GM21360 (cell line): ENCODE data around the gene LDB3.
"Not testable (repeated sequence)": the region's sequence is repeated elsewhere in the genome, so short reads cannot be mapped to it uniquely, and the experiment has no call there.

Experiments
- ATAC-seq: cut with Tn5 transposase; IDR thresholded peaks from one replicate; pipeline ENCODE4 v1.9.1; 2021; ENCODE audit warnings: mild to moderate bottlenecking, moderate library complexity; ENCODE audit not compliant: unreplicated experiment

Gene LDB3

DNA sequence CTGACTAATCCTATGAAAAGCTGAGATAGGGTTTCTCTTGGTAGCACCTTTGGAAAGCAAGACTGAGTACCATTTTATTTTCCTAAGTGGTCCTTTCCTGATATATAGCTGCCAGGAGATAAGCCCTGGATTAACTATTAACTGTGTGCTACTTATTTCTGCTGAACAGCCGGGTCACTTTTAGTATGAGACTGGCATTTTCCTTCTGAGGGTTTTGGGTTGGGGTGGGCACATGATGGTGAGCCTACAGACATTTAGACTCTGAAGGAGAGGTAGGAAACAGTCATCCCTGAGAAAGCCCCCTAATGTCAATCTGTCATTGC lies 58.3 kb downstream of the LDB3 start:
- ATAC-seq, result no peak

DNA sequence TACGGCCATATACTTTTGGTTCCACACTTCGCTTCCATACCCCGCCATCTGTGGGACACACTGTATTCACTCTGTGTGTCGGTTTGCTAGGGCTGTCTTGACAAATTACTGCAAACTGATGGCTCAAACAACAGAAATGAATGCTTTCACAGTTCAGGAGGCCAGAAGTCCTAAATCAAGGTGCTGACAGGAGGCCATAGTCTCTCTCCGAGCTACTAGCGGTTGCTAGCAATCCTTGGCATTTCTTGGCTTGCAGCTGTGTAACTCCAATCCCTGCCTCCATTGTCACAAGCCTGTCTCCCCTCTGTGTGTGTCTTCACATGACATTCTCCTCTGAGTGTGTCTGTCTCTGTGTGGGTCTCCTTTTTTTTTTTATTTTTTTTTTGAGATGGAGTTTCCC lies 59.2 kb downstream of the LDB3 start:
- no peak for ATAC-seq

DNA sequence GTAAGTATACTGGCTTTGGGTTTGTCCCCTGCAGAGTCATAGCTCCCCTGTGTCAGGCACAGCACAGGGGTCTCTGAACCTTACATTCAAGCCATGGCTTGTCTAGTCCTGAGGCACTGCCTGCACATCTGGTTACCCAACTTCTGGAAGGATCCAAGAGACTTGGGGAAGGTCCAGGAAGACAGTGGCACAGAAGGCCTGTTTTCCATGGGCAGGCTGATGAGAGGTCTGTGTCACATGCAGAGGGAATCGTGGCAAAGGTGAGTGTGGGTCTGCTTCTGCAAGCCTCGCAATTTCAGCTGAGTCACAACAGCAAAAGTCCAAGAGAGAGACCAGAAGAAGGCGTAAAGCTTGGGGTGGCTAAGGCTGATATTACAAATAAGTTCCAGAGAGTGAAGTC lies 59.7 kb downstream of the LDB3 start:
- ATAC-seq, result no peak

DNA sequence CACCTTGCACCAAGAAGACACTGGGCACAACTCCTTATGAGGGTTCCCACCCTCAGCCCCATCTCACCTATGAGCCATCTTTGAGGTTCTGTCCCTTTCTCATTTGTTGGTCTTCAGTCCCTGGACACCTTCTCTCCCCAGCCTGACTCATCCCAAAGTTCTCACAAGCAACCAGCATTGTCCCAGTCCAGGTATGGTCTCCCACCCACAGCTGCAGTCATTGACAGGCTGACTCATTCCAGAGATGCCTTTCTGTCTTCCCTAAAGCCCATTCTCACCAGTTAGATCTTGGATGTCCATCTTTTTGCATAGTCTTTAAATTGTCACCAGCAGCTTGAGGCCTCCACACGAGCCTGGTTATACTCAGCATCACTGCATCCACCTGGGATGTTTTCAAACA lies 61.4 kb downstream of the LDB3 start:
- no peak for ATAC-seq

DNA sequence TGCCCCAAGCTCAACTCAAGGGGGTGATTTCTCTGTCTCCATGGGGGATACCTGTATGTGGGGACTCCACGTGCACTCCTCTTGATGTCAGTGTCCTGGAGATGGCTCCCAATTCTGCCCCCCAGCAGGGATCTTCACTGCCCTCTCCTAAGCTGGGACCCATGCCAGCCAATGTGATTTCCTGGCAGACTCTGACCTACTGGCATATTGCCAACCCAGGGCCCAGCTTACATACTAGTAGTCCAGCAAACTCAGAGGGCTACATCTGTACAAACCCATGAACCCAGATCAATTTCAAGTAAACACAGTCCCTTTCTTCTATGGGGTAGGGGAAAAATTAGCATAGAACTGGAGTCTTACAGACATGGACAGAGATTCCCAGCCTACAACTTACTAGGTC lies 61.9 kb downstream of the LDB3 start:
- ATAC-seq, result no peak

DNA sequence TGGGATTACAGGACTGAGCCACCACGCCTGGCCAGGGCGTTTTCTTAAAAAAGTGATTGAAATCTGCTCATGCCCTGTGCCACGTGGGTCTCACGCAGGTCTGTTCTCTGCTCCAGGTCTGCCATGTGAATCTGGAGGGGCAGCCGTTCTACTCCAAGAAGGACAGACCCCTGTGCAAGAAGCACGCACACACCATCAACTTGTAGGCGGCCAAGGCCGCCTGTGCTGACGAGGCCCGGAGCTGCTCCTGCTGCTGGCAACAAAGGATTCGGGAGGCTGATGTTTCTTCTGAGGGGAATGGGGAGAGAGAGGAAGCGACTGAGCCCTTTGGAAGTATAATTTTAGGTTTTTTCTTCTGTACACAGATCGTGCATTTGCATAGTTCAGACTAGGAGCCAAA lies 64.5 kb downstream of the LDB3 start:
- ATAC-seq, result no peak

DNA sequence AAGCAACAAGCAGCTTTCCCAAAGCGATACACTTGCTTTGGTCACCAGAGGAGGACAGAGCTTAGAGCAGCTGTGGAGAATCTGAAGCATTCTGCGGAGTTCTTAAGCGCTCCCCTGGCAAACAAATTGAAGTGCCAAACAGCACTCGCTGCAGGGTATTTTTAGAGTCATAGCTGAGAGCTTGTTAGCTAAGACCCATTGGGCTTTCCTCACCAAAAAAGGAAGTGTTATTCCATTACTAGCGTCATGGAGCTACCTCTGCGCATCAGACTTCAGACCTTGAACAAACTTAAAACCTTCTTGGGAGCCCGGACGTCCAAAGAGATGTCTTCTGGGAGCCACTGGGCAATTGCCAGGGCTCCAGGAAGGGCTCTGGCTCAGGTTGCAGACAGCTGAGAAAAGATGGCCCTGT lies 65.0 kb downstream of the LDB3 start:
- no peak for ATAC-seq

DNA sequence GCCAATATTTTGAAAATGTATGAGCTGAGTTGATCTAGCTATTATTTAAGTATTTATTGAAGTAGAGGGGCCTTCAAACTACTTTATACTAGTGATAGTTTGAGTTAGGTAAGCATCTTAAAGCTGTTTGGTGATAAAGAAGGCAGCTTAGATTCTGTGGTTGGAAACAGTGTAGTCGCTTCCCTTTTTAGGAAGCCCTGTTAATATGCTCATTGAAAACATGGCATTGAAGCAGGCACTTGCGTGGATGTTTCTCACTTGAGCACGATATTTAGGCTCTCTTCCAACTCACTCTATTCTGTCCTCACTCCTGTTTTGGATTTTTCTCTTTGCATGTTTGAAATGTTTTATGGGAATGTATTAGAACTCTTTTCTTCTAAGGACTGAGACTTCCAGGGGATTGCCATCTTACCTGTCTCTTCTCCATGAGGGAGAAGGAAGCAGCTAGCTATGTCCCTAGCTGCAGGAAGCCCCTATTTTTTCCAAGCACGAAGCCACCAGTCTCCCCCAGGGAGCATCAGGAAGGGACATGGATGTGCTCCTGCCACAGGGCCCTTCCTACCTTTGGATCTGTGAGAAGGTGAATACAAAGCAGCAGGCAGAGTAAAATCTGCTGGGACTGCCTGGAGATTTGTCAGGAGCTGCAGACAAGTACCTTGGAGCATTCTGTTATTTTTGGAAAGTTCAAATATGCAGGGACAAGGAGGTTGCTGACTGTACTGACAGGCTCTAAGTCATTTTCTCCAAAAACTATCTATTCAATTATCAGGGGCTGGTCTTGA lies 66.1 kb downstream of the LDB3 start:
- no peak for ATAC-seq

DNA sequence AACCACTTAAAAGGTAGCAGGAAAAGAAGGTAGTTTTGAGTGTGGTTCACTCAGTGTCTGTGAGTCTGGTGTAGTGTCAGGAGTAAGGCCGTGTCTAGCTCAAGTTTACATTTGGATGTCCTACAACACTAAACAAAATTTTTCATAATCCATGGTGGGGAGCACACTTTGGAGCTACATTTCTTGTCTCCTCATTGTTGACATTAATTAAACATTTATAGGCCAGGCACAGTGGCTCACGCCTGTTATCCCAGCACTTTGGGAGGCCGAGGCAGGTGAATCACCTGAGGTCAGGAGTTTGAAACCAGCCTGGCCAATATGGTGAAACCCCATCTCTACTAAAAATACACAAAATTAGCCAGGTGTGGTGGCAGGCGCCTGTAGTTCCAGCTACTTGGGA lies 67.0 kb downstream of the LDB3 start:
- ATAC-seq, result not testable (repeated sequence)

DNA sequence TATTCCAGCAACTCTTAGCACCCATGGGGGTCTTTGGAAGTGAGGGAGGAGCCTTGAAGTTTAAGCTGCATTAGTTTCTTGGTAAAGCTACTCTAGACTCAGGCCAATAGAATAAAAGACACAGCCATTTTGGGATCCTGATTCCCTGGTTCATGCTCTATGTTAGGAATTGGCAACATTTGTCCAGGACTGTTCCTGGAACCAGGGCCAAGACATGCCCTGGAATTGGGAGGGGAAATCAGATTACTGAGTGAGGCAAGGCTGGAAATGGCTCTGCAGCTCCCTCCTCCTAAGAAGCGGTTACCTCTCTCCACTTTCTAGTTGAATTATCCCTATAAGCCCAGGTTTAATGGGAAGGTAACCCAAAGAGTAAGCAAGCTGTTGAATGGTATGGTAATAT lies 73.9 kb downstream of the LDB3 start:
- no peak for ATAC-seq

DNA sequence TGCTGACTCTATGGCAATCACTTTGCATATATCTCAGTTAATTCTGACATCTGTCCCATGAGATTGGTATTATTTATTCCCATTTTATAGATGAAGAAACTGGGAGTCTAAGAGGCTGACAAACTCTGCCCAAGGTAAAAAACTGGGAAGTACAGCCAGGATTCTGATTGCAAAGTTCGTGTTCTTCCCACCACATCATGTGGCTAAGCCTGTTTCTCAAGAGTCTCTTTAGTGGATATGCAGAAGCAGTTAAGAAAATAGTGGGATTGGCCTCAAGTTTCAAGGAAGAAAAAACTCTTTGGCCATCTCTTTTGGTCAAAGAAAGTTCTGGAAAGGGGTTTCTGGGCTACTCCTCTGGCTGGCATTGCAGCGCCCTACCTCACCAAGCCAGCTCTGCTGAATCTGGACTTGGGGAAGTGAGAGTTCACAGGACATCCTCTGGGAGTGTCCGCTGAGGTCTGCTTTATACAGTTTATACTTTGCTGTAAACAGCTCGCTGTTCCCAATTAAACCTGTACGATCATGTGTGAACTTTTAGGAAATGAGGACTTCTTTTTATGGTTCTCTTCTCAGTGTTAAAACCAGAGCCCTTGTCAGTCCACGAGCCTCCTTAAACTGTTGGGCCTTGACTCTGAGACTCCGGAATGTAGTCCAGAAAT lies 75.9 kb downstream of the LDB3 start:
- ATAC-seq, result no peak

DNA sequence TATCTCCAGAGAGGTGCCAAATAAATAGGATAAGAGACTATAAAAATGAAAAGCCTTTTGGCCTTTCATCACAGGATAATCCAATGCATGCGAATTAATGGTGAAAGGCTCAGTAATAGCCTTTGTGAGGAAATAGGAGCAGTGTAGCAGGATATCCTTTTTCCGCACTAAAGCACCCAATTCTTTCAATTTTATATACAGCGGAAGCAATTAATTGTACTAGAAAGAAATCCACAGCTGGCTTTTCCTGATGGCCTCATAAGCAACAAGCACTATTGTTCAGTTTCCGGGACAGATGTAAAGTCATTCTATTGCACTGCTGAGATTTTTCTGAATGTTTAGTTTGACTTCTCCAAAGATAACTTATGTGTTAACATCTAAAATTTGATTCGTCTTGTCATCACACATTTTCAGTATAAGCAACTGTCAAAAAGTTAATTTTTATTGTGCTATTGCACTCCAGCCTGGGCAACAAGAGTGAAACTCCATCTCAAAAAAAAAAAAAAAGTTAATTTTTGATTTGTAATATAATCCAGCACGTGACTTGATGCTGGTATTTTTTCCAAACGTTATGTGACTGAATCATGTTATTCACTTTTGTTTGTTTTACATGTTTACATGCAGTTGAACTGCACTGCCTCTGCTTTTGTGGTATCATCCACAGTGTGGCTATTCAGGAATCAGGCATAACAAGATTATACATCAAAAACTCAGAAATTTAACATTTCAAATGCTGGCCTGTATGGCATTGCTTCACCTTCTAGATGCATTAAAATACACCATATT lies 79.7 kb downstream of the LDB3 start:
- ATAC-seq, result no peak

DNA sequence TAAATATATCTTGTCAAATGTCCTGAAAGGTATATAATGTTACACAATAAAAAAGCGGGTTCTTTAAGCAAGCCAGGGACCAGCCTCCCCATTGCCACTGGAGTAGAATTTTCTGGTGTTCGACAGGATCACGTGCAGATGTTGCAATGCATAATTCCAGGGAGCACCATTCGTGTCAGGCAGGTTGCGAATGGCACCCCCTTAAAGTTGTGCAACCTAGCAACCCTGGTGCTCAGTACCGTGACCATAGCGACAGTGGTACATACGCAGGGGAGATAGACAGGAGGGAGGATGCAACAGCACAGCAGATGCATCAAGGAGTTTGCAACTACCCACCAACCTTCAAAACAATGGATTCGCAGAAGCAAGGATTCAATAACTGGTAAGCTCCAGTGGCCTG lies 81.5 kb downstream of the LDB3 start:
- no peak for ATAC-seq

DNA sequence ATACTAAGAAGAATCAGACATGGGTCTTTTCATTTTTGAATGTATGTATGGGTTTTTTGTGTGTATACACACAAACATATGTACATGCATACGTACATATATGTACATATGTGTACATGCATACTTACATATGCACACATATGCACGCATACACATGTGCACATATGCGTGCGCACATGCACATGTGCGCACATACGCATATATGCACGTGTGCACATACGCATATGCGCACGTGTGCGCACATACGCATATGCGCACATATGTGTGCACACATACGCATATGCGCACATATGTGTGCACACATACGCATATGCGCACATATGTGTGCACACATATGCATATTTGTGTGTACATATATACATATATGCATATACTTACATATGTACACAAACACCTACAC lies 83.2 kb downstream of the LDB3 start:
- no peak for ATAC-seq

DNA sequence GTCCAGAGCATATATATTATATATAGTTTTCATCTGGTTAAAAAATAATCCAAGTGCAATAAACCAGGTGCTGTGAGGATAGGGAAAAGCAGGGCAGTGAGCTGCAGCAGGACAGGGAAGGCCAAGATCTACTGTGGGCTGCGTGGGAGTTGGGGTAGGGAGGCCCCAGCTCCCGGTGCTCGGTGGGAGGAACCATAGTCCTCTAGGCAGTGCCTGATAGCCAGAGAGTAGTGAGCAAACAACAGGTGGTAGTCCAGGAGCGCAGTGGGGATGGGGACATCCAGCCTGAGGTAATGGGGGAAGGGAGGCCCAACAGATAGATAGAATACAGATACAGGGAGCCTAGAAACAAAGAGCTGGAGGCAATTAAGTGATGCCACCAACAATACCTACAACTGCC lies 84.0 kb downstream of the LDB3 start:
- ATAC-seq, result no peak

DNA sequence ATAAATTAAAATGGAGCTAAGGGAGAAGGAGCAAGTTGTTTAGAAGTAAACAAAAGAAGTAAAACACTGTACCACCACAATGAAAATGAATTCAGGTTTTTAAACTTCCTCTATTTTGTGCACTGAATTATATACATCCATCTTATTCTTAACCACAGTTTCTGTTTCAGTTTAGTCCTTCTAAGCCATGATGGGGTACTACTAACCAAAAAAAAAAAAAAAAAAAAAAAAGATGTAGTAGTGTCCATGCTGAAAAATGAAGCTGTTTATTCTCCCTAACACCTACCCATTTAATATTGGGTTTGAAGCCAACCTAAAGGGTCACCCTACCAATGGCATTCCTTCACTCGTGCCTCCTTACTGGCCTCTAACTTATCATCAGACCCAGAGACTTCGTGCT lies 84.7 kb downstream of the LDB3 start:
- peak; percentile 30 for ATAC-seq

DNA sequence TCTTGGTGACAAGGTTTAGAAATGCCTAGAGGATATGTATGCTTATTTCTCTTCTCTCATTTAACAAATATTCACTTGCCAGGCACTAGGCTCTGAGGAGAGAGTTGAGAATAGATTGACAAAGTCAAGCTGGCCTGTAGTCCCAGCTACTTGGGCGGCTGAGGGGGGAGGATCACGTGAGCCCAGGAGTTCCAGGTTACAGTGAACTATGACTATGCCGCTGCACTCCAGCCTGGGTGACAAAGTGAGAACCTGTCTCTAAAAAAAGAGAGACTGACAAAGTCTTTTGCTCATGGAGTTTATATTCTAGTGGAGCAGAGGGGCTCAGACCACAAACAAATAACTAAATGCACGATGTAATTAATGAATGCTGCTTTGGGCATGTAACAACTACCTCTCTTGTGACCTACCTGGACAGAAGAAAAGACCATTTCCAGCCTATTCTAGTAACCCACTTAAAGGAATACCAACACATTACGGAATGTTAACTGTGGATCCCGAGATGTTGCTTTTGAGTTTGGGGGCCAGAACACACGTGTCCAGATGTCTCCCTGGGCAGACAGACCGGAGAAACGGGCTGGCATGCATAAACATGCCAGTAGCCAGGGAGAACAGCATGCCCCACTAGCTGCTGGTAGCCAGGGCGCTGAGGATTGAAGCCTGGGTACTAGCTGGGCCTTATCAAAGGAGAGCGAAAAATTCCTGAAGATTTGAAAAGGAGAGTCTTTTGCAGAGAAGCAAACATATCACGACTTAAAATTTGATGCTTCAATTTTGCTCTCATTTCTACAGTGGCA lies 85.5 kb downstream of the LDB3 start:
- no peak for ATAC-seq

DNA sequence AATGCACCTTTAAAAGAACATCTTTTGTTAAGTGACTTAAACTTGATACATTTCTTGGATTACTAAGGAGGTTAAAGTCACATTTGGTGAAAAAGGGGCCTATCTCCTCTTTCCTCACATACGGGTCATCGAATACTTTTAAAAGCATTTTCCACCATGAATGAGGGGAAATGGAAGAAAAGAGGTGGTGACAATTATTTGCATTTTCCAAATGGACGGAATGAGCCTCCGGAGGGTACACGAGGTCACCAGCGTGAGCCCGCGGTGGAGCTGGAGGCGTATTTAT lies 87.1 kb downstream of the LDB3 start:
- ATAC-seq, result no peak

DNA sequence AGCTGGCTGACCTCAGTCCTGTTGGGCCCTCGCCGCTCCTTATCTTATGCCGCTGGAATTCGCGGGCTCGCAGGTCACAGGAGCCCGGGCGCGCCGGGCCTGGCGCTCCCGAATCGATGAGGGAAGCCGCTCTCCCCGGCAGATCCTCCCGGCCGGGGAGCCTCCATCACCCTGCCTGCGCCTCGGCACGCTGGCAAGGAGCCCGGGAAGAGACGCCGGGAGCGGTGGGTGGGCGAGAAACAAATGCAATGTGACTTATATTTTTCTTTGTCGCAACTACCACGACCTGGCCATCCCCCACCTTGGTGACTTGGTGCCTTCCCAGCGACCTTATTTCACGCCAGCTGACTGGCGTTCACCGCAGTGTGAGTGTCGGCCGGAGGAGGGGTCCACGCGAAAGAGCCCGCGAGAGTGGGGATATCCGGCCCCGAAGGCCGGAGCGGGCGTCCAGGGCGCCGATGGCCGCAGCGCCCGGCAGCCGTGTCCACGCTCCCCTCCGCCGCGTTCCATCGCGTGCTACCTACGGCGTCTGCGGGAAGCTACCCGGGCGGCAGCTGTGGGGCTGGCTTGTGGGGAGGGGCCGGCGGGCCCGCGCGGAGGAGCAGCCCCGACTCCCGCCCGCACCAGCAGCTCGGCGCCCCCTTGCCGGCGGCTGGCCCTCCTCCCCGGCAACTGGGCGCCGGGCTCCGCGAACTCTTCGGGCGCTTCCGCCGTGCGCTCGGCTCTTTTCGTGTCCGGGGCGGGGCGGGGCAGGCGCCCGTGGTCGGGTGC lies 87.6 kb downstream of the LDB3 start:
- ATAC-seq, result peak; percentile 75

DNA sequence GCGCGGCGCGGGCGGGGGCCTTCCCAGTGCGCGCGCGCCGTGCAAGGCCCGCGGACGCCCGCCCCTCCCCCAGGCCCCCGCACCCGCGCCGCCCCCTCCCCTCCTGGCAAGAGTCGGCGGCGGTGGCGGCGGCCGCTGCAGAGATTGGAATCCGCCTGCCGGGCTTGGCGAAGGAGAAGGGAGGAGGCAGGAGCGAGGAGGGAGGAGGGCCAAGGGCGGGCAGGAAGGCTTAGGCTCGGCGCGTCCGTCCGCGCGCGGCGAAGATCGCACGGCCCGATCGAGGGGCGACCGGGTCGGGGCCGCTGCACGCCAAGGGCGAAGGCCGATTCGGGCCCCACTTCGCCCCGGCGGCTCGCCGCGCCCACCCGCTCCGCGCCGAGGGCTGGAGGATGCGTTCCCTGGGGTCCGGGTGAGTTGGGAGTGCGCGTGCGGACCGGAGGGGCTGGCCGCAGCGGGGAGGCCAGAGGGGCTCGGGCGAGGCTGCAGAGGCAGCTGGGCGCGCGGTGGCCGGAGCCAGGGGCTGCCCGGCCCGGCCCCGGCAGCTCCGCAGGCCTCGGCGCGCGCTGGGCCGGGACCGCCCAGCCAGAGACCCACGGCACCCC lies 88.3 kb downstream of the LDB3 start, which contains the start of gene BMPR1A:
Gene BMPR1A (plus strand): TSS at position 109 of the 602 bp plus-strand sequence. CDS start 119,400 bp downstream, outside the sequence.
- ATAC-seq, result peak; percentile 31
